Thoracic aorta (tissue), 2 donors: ENCODE measurements around the gene MAEL. TPM values are rescaled to one million over a fixed set of nuclear protein-coding genes. Genes with fewer than 3 reads are reported as not detected.

ENCODE experiments used
- ATAC-seq: fragments of 150-250 bp; one replicate; pipeline ENCODE4 v1.8.0; 2017; ENCODE audit warnings: low read depth; ENCODE audit not compliant: insufficient number of reproducible peaks, low FRiP score
- DNase-seq: peaks from one replicate; pipeline ENCODE4 v3.0.0-alpha.2; 2020; ENCODE audit warnings: low spot score
- H3K27ac ChIP-seq, 2 donors: fragments of 200-600 bp; sonication (generic); 1 replicate in 1 of 2; 2 replicates in 1 of 2; pipeline ENCODE4 v1.5.1; 2016; ENCODE audit warnings: mild to moderate bottlenecking in 2 of 2, moderate library complexity in 2 of 2
- H3K27me3 ChIP-seq: fragments of 200-600 bp; sonication (generic); replicated peaks from 2 replicates; pipeline ENCODE4 v1.6.0; 2016; ENCODE audit warnings: mild to moderate bottlenecking; ENCODE audit not compliant: insufficient read depth
- H3K36me3 ChIP-seq: fragments of 200-600 bp; sonication (generic); one replicate; pipeline ENCODE4 v1.5.1; 2016
- H3K4me1 ChIP-seq, 2 donors: fragments of 200-600 bp; sonication (generic); 1 replicate in 1 of 2; 2 replicates in 1 of 2; pipeline versions ENCODE4 v1.5.1 to v1.6.0; 2016; ENCODE audit warnings: low read depth in 2 of 2, mild to moderate bottlenecking in 1 of 2; ENCODE audit not compliant: control insufficient read depth in 1 of 2
- H3K4me3 ChIP-seq: fragments of 200-600 bp; sonication (generic); 2 replicates; pipeline ENCODE4 v1.5.1; 2016; ENCODE audit warnings: mild to moderate bottlenecking
- H3K9me3 ChIP-seq: fragments of 200-600 bp; sonication (generic); 2 replicates; pipeline ENCODE4 v1.5.1; 2016
- CTCF ChIP-seq: fragments of 200-600 bp; sonication (generic); IDR thresholded peaks from one replicate; pipeline ENCODE4 v1.5.1; 2019; ENCODE audit warnings: antibody characterized with exemption
- total RNA-seq, 2 donors: library from RNA; depleted of rRNA; stranded (reverse); fragments of >200 nt; gene quantifications; one replicate each; pipeline versions ENCODE4 v1.1.0 to v1.2.3, GENCODE V29; 2016

Gene MAEL
- total RNA-seq, 2 donors from 2014 or later, result not detected

- H3K4me1 ChIP-seq, result peaks cover 0 to 8% of the 10 kb centered on the region in 2 donors
- no peak overlapping the region for H3K4me3 ChIP-seq
- DNase-seq, result no peak
- no peaks in the 10 kb centered on the region for H3K27me3 ChIP-seq
- no peaks in the 10 kb centered on the region for H3K9me3 ChIP-seq
- H3K36me3 ChIP-seq, result no peaks in the 10 kb centered on the region
- no peak for TF ChIP-seq CTCF
- no peak for ATAC-seq
- no peak overlapping the region for H3K27ac ChIP-seq
Observed at GRCh38 chr1:167056529-167057231, 67.6 kb downstream of the MAEL start.

GRCh38 chr1:167057241-167057688 lies 68.2 kb downstream of the MAEL start:
- no peak for TF ChIP-seq CTCF
- ATAC-seq, result no peak

GRCh38 chr1:167059045-167059808 lies 70.1 kb downstream of the MAEL start:
- ATAC-seq (peak; percentile 53), DNase-seq (no peak)
- Histone ChIP-seq H3K36me3 (no peaks in the 10 kb centered on the region), H3K4me3 (peak overlapping the region; percentile 40), H3K27me3 (no peaks in the 10 kb centered on the region), H3K4me1 (peaks cover 0 to 8% of the 10 kb centered on the region in 2 donors), H3K9me3 (no peaks in the 10 kb centered on the region), H3K27ac (no peak overlapping the region)
- peak; percentile 99 for TF ChIP-seq CTCF

More at GRCh38 chr1:167057241-167057688, 68.2 kb downstream of the MAEL start:
- Histone ChIP-seq H3K9me3 (no peaks in the 10 kb centered on the region), H3K4me1 (peaks cover 0 to 8% of the 10 kb centered on the region in 2 donors), H3K27ac (no peak overlapping the region), H3K27me3 (no peaks in the 10 kb centered on the region), H3K4me3 (no peak overlapping the region), H3K36me3 (no peaks in the 10 kb centered on the region)
- no peak for DNase-seq

GRCh38 chr1:167059809-167060107 lies 70.7 kb downstream of the MAEL start:
- no peak for ATAC-seq
- TF ChIP-seq CTCF, result no peak

GRCh38 chr1:167060141-167061072 lies 71.3 kb downstream of the MAEL start:
- no peak for ATAC-seq
- TF ChIP-seq CTCF, result no peak
- H3K4me3 ChIP-seq, result no peak overlapping the region

More at GRCh38 chr1:167059809-167060107, 70.7 kb downstream of the MAEL start:
- no peaks in the 10 kb centered on the region for H3K9me3 ChIP-seq
- no peaks in the 10 kb centered on the region for H3K36me3 ChIP-seq
- H3K27me3 ChIP-seq, result no peaks in the 10 kb centered on the region
- H3K27ac ChIP-seq, result no peak overlapping the region
- peaks cover 0 to 8% of the 10 kb centered on the region in 2 donors for H3K4me1 ChIP-seq
- no peak for DNase-seq
- H3K4me3 ChIP-seq, result no peak overlapping the region

More at GRCh38 chr1:167060141-167061072, 71.3 kb downstream of the MAEL start:
- Histone ChIP-seq H3K4me1 (peaks cover 0 to 8% of the 10 kb centered on the region in 2 donors), H3K36me3 (no peaks in the 10 kb centered on the region), H3K27me3 (no peaks in the 10 kb centered on the region), H3K9me3 (no peaks in the 10 kb centered on the region), H3K27ac (no peak overlapping the region)
- DNase-seq, result no peak
